ENCODE data around the gene SRRM1. TPM values are rescaled to one million over a fixed set of nuclear protein-coding genes. Genes with fewer than 3 reads are reported as not detected.

The SRRM1 gene
- total and polyA plus RNA-seq, 9 of the 15 experiments (the other 6 are each of a cell fraction or from before 2014, with no cell fraction given), result 54.5 to 268 (median 115) TPM

DNA sequence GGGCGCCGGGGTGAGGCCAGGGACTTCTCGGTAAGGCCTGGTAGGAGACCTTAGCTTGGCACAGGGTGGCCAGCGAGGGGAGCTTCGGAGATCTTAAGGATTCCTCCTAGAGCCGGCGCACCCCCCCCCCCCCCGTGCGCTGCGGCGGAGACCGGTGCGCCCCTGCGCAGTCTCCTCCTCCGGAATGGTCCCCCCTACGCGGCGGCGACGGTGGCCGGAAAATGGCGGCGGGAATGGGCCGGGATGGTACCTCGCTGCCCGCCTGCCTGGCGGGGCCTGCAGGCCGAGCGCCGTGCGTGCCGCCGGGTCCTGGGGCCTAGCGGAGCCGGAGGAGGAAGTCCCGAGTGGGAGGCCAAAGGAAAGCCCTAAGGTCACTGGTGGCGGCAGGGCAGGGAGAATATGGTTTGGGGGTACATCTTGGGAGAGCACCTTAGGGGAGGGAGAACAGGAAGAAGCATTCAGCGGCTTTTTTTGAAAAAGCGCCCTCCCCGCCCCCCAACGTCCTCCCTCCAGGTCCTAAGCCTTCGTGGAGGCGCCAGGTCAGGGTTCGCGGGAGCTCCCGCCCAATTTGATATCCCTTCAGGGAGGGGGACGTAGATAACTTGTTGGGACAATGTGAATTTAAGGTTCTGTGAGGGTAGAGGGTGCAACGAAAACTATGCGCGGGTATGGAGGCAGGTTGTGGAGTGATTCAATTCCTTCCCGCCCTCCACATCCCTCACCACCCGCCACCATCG, 429 bp downstream of the SRRM1 start (continued):
- TF ChIP-seq XRCC5 (IDR thresholded peaks at IDR 0.05; ENCODE audit: low read depth, low read length), result no peak
- TF ChIP-seq, protein P1, sequence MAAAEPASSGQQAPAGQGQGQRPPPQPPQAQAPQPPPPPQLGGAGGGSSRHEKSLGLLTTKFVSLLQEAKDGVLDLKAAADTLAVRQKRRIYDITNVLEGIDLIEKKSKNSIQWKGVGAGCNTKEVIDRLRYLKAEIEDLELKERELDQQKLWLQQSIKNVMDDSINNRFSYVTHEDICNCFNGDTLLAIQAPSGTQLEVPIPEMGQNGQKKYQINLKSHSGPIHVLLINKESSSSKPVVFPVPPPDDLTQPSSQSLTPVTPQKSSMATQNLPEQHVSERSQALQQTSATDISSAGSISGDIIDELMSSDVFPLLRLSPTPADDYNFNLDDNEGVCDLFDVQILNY (CRISPR knock-in tag; IDR thresholded peaks at IDR 0.05), result 0 out of 2 replicates have a peak, but pooled peaks have one; percentile 82
- TF ChIP-seq KLF13 (tag; IDR thresholded peaks at IDR 0.05; ENCODE audit: borderline replicate concordance, low read depth), result no peak
- TF ChIP-seq, protein P2, sequence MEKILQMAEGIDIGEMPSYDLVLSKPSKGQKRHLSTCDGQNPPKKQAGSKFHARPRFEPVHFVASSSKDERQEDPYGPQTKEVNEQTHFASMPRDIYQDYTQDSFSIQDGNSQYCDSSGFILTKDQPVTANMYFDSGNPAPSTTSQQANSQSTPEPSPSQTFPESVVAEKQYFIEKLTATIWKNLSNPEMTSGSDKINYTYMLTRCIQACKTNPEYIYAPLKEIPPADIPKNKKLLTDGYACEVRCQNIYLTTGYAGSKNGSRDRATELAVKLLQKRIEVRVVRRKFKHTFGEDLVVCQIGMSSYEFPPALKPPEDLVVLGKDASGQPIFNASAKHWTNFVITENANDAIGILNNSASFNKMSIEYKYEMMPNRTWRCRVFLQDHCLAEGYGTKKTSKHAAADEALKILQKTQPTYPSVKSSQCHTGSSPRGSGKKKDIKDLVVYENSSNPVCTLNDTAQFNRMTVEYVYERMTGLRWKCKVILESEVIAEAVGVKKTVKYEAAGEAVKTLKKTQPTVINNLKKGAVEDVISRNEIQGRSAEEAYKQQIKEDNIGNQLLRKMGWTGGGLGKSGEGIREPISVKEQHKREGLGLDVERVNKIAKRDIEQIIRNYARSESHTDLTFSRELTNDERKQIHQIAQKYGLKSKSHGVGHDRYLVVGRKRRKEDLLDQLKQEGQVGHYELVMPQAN (IDR thresholded peaks at IDR 0.05; ENCODE audit: borderline replicate concordance), result peak; percentile 39; the same call in 1 of the 2 replicates
- no peak for TF ChIP-seq HDAC6 (IDR thresholded peaks at IDR 0.05; ENCODE audit: low read depth, low read length)
- TF ChIP-seq, protein P3, sequence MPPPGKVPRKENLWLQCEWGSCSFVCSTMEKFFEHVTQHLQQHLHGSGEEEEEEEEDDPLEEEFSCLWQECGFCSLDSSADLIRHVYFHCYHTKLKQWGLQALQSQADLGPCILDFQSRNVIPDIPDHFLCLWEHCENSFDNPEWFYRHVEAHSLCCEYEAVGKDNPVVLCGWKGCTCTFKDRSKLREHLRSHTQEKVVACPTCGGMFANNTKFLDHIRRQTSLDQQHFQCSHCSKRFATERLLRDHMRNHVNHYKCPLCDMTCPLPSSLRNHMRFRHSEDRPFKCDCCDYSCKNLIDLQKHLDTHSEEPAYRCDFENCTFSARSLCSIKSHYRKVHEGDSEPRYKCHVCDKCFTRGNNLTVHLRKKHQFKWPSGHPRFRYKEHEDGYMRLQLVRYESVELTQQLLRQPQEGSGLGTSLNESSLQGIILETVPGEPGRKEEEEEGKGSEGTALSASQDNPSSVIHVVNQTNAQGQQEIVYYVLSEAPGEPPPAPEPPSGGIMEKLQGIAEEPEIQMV (tag; conservative IDR thresholded peaks at IDR 0.05; ENCODE audit: low read depth), result no peak
- TF ChIP-seq NFE2 (IDR thresholded peaks at IDR 0.05; ENCODE audit: low read depth), result no peak
- TF ChIP-seq ZNF436 (CRISPR knock-in tag; IDR thresholded peaks at IDR 0.05), result no peak
- no peak for TF ChIP-seq PHF21A (IDR thresholded peaks at IDR 0.05; ENCODE audit: borderline replicate concordance, low read depth)
- TF ChIP-seq ZNF766 (CRISPR knock-in tag; conservative IDR thresholded peaks at IDR 0.05), result no peak
- TF ChIP-seq, protein P4, sequence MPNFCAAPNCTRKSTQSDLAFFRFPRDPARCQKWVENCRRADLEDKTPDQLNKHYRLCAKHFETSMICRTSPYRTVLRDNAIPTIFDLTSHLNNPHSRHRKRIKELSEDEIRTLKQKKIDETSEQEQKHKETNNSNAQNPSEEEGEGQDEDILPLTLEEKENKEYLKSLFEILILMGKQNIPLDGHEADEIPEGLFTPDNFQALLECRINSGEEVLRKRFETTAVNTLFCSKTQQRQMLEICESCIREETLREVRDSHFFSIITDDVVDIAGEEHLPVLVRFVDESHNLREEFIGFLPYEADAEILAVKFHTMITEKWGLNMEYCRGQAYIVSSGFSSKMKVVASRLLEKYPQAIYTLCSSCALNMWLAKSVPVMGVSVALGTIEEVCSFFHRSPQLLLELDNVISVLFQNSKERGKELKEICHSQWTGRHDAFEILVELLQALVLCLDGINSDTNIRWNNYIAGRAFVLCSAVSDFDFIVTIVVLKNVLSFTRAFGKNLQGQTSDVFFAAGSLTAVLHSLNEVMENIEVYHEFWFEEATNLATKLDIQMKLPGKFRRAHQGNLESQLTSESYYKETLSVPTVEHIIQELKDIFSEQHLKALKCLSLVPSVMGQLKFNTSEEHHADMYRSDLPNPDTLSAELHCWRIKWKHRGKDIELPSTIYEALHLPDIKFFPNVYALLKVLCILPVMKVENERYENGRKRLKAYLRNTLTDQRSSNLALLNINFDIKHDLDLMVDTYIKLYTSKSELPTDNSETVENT (CRISPR knock-in tag; IDR thresholded peaks at IDR 0.05), result no peak
- TF ChIP-seq, protein P5, sequence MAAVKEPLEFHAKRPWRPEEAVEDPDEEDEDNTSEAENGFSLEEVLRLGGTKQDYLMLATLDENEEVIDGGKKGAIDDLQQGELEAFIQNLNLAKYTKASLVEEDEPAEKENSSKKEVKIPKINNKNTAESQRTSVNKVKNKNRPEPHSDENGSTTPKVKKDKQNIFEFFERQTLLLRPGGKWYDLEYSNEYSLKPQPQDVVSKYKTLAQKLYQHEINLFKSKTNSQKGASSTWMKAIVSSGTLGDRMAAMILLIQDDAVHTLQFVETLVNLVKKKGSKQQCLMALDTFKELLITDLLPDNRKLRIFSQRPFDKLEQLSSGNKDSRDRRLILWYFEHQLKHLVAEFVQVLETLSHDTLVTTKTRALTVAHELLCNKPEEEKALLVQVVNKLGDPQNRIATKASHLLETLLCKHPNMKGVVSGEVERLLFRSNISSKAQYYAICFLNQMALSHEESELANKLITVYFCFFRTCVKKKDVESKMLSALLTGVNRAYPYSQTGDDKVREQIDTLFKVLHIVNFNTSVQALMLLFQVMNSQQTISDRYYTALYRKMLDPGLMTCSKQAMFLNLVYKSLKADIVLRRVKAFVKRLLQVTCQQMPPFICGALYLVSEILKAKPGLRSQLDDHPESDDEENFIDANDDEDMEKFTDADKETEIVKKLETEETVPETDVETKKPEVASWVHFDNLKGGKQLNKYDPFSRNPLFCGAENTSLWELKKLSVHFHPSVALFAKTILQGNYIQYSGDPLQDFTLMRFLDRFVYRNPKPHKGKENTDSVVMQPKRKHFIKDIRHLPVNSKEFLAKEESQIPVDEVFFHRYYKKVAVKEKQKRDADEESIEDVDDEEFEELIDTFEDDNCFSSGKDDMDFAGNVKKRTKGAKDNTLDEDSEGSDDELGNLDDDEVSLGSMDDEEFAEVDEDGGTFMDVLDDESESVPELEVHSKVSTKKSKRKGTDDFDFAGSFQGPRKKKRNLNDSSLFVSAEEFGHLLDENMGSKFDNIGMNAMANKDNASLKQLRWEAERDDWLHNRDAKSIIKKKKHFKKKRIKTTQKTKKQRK (IDR thresholded peaks at IDR 0.05; ENCODE audit: borderline replicate concordance, low read depth, low read length), result no peak
- no peak for TF ChIP-seq ZKSCAN1 (IDR thresholded peaks at IDR 0.05; ENCODE audit: low read depth, low read length)
- TF ChIP-seq ZNF316 (IDR thresholded peaks at IDR 0.05), result 0 out of 2 replicates have a peak, but pooled peaks have one; percentile 8
- no peak for TF ChIP-seq SIRT6 (IDR thresholded peaks at IDR 0.05; ENCODE audit: low read depth, low read length)
- TF ChIP-seq ZSCAN29 (IDR thresholded peaks at IDR 0.05), result no peak
